ENCODE measurements around the gene CASP9.

CASP9 gene

DNA sequence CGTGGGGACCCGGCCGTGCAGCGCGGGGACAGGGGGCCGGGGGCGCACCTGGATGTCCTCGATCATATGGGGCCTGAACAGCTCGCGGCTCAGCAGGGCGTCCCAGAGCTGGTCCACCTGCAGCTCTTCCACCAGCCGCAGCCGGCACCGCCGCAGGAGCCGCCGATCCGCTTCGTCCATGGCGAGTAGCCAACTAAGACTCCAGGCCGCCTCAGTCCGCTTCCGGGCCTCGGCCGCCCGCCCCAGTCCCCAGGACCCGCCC, at the start of gene CASP9:
TSS of gene CASP9 (minus strand) at position 195 of the 262 bp plus-strand sequence. CDS start at position 180, 15 bp downstream.
- DNase-seq: peak in 1 of 2 experiments; percentile 72

DNA sequence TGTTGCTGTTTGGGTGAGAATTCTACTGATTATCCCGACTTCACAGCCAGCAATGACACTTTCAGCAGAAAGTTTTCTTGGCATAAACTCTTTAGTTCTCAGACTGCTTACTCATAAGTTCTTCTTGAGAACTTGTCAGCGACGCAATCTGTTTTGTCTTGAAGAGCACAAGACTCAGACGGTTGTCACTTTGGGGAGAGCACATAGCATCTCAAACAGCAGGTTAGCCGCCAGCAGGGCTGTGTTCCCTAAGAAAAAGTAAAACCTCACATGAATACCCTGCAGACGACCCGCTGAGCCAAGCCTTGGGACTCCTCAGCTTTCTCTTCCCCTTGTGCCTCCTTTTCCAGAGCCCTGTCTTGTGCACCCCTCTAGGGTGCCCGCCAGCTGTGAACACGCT, 49.5 kb upstream of the CASP9 start:
- no peak for DNase-seq

DNA sequence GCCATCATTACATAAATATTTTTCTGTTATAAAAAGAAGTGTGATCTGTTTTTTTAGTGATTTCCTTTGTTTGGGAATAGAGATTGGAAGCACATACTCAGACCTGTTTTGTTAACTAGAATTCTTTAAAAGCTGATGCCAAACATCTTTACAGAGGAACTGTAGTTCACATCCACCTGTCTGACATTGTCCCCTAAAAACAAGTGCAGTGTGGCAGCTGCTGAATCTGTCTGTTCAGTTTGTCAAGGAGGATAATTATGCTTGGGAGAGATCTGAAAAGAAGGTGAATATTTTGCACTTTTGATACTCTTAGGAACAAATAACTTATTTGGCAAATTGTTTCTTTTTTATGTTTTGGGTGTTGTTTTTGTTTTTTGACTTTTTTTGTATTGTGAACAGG, 47.3 kb upstream of the CASP9 start:
- DNase-seq: no peak

DNA sequence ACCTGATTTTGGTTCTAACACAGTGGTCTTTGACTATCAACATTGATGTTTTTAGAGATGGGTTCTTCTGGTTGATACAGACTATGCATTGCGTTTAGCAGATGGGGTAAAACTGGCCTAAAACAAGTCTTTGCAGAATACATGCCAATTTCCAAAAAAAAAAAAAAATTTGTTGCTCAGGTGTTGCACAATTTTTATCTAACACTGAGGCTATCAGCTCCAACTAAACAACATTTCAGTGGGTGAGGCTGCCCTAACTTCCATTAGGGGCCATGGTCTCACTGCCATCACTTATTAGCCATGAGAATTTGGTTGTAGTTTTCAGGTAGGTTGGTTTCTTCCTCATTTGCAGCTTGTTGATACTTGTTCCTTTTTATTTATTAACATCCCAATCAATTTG, 46.8 kb upstream of the CASP9 start:
- DNase-seq: no peak

GRCh38 chr1:15568387-15569073, 44.5 kb upstream of the CASP9 start:
- no peak for DNase-seq

- no peak for DNase-seq
Observed at GRCh38 chr1:15559189-15559810, 35.3 kb upstream of the CASP9 start.

- DNase-seq: no peak
Observed at GRCh38 chr1:15558516-15558915, 34.5 kb upstream of the CASP9 start.

DNA sequence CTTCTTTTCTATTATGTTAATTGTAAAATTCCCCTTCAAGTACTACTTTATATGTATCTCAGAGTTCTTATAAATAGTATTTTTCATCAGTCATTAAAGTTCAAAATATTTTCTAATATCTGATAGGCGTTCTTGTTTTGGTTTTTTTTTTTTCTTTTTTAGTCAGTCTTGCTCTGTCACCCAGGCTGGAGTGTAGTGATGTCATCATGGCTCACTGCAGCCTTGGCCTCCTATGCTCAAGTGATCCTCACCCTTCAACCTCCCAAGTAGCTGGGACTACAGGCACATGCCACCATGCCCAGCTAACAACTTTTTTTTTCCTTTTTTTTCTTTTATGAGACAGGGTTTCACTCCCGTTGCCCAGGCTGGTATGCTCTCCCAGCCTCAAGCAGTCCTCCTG, 33.6 kb upstream of the CASP9 start:
- DNase-seq: no peak

DNA sequence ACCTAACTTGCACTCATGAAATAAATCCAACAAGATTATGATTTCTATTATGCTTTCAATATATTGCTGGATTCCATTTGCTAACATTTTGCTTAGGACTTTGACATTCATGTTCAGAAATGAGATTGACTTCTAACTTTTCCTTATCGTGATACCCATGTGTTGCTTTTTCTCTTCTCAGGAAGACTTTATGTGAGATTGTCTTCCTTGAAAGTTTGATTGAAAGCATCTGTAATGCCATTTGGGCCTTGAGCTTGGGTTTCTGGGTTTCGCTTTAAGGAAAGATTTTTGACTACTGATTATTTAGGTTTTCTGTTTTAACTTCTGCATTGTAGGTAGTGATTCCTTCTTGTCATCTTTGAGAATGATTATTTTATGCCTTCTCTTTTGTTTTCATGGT, 33.0 kb upstream of the CASP9 start:
- DNase-seq: no peak

DNA sequence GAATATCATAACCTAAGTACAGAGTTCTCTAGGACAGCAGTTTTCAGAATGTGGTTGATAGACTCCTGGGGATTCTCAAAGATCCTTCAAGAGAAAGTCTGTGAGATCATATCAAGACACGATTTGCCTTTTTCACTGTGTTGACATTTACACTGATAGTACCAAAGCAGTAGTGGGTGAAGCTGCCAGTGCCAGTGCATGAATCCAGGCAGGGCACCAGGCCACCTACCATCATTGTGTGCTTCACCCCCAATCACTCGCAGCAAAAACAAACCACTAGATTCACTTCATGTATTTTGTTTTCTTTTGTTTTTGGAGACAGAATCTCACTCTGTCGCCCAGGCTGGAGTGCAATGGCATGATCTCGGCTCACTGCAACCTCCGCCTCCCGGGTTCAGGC, 26.6 kb upstream of the CASP9 start:
- no peak for DNase-seq

DNA sequence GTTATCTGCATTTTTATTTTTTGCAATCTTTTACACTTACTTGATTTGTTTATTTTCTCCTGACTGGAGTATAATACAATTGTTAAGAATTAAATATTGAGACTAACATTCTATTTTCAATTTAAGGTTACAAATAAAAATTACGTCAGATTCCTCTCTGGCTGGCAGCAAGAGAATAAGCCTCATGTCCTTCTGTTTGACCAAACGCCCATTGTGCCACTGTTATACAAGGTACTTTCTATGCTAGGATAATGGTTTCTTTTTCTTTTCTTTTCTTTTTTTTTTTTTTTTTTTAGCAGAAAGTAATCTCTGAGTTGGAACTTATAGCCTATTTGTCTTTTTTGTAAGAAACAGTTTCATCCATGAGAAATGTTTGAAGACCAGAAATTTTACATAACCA, 22.6 kb upstream of the CASP9 start:
- DNase-seq: no peak

GRCh38 chr1:15543589-15544568, 19.9 kb upstream of the CASP9 start:
- no peak for DNase-seq

DNA sequence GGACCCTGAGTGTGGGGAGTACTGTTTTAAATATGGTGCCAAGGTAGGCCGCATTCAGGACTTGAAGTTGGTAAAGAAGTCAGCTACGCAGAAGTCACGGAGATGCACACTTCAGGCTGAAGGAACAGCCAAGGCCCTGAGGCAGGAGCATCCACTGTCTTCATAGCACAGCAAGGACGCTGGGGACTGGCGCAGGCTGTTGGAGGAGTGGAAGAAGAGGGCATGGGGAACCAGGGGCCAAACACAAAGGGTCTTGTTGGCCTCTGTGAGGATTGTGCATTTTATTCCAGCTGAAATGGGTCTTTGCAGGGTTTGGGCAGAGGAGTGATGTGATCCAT, 19.2 kb upstream of the CASP9 start:
- DNase-seq: no peak

DNA sequence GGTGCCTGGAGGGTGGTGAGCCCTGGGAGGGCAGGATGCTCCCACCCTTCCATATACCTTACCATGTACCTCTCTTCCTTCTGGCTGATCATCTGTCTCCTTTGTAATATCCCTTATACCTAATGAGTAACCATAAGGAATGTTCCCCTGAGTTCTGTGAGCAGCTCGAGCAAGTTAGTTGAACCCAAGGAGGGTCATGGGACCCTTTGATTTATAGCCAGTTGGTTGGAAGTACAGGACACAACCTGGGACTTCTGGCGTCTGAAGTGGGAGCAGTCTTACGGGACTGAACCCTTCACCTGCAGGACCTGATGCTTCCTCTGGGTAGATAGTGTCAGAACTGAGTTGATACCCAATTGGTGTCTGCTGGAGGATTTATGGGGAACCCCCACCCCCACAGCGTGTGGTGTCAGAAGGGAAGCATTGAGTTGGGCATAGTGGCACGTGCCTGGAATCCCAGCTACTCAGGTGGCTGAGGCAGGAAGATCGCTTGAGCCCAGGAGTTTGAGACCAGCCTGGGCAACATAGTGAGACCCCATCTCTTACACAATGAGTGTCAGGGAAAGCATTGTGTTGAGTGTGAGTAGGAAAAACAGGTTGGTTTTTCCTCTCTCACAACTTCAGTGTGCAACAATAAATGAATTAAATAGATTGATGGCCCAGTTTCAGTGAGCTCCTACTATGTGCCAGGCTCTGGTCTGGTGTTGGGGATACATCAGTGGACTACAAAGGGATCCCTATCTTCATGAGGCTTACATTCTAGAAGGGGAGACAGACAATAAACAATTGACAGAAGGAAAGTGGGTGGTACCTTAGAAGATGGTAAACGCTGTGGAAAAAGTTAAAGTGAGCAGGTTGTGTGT, 18.6 kb upstream of the CASP9 start:
- DNase-seq: no peak

DNA sequence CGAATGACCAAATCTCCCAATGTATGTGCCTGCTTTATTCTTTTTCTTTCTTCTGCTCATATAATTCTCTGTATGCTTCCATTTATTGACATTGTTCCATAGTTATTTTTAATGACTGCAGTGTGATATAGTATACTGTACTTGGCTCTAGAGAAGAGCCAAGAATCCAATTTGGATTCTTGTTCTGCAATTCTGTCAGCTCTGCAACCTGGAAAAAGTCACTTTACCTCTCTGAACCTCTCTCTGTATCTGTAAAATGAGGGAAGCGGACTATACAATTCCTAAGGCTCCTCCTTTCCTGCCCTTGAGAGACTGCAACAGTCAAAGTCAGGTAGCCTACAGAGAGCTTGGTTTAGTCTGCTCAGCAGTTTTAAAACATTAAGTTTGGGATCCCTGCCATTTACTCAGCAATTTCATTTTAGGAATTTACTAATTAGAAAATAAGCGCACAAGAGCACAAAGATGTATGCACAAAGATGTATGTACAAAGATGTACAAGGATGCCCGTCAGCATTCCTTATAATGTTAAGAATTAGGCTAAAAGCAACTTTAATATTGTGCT, 17.3 kb upstream of the CASP9 start:
- DNase-seq: no peak

DNA sequence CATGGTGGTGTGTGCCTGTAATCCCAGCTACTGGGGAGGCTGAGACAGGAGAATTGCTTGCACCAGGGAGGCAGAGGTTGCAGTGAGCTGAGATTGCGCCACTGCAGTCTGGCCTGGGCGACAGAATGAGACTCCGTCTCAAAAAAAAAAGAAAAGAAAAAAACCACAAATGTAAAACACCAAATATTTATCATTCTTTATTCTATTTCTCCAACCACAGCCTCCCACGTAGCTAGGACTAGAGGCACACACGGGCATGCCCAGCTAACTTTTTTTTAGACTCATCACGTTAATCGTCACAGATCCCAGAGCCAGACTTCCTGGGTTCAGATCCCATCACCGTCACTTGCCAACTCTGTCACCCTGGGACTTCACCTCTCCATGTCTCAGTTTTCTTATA, 16.2 kb upstream of the CASP9 start:
- no peak for DNase-seq

GRCh38 chr1:15538771-15539170, 14.8 kb upstream of the CASP9 start:
- no peak for DNase-seq

GRCh38 chr1:15531682-15532081, 7.7 kb upstream of the CASP9 start:
- DNase-seq: no peak

GRCh38 chr1:15531003-15531402, 7.0 kb upstream of the CASP9 start:
- no peak for DNase-seq

GRCh38 chr1:15526490-15527339, 2.7 kb upstream of the CASP9 start, which contains the start of gene DNAJC16:
Gene DNAJC16, plus strand, starts transcription at chr1:15526848. Its CDS starts 2,258 bp downstream, at chr1:15529106.
- DNase-seq: peak; percentile 99 to 100

- no peak for DNase-seq
Observed at GRCh38 chr1:15526021-15526489, 2.0 kb upstream of the CASP9 start.
